ENCODE results near the gene PCDH17.

DNA sequence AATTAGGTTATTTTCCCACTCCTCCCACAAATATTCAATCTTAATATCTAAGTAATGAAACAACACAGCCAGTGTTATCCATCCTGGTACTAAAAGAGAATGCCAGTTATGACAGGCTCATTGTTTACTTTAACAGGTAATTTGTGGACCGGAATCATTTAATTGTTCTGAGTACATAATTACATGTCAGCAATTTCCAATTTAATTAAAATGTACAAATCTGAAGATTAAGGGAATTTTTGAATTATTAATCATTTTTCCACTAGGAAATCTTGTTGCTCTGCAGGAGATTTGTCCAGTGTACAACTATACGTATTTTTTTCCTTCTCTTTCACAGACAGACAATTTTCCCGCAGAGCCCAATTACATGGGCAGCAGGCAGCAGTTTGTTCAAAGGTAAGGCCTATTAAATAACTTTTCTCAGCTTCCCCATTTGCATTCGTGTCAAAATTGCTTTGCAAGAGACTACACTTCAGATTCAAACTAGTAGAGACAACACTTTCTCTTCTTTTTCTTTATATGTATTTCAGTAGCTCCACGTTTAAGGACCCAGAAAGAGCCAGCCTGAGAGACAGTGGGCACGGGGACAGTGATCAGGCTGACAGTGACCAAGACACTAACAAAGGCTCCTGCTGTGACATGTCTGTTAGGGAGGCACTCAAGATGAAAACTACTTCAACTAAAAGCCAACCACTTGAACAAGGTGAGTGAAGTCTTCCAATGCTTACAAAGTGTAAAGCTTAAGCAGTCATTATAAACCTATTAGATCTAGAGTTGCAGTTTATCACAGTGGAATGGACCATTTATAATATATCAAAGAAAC lies 34.8 kb downstream of the PCDH17 start:
- TF ChIP-seq, protein P1, sequence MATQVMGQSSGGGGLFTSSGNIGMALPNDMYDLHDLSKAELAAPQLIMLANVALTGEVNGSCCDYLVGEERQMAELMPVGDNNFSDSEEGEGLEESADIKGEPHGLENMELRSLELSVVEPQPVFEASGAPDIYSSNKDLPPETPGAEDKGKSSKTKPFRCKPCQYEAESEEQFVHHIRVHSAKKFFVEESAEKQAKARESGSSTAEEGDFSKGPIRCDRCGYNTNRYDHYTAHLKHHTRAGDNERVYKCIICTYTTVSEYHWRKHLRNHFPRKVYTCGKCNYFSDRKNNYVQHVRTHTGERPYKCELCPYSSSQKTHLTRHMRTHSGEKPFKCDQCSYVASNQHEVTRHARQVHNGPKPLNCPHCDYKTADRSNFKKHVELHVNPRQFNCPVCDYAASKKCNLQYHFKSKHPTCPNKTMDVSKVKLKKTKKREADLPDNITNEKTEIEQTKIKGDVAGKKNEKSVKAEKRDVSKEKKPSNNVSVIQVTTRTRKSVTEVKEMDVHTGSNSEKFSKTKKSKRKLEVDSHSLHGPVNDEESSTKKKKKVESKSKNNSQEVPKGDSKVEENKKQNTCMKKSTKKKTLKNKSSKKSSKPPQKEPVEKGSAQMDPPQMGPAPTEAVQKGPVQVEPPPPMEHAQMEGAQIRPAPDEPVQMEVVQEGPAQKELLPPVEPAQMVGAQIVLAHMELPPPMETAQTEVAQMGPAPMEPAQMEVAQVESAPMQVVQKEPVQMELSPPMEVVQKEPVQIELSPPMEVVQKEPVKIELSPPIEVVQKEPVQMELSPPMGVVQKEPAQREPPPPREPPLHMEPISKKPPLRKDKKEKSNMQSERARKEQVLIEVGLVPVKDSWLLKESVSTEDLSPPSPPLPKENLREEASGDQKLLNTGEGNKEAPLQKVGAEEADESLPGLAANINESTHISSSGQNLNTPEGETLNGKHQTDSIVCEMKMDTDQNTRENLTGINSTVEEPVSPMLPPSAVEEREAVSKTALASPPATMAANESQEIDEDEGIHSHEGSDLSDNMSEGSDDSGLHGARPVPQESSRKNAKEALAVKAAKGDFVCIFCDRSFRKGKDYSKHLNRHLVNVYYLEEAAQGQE (IDR thresholded peaks at IDR 0.05): no peak
- TF ChIP-seq, protein P2, sequence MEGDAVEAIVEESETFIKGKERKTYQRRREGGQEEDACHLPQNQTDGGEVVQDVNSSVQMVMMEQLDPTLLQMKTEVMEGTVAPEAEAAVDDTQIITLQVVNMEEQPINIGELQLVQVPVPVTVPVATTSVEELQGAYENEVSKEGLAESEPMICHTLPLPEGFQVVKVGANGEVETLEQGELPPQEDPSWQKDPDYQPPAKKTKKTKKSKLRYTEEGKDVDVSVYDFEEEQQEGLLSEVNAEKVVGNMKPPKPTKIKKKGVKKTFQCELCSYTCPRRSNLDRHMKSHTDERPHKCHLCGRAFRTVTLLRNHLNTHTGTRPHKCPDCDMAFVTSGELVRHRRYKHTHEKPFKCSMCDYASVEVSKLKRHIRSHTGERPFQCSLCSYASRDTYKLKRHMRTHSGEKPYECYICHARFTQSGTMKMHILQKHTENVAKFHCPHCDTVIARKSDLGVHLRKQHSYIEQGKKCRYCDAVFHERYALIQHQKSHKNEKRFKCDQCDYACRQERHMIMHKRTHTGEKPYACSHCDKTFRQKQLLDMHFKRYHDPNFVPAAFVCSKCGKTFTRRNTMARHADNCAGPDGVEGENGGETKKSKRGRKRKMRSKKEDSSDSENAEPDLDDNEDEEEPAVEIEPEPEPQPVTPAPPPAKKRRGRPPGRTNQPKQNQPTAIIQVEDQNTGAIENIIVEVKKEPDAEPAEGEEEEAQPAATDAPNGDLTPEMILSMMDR (IDR thresholded peaks at IDR 0.05; ENCODE audit: low read depth, low read length, missing input control): no peak
- TF ChIP-seq, protein P3, sequence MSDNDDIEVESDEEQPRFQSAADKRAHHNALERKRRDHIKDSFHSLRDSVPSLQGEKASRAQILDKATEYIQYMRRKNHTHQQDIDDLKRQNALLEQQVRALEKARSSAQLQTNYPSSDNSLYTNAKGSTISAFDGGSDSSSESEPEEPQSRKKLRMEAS (IDR thresholded peaks at IDR 0.05): no peak
- TF ChIP-seq, protein P4, sequence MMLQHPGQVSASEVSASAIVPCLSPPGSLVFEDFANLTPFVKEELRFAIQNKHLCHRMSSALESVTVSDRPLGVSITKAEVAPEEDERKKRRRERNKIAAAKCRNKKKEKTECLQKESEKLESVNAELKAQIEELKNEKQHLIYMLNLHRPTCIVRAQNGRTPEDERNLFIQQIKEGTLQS (IDR thresholded peaks at IDR 0.05): no peak
- TF ChIP-seq RXRA (IDR thresholded peaks at IDR 0.05): no peak
